GM18511 (cell line): ENCODE data around the gene CDH22.

ENCODE experiments used
- ATAC-seq: cut with Tn5 transposase; IDR thresholded peaks from one replicate; pipeline ENCODE4 v1.9.1; 2021; ENCODE audit warnings: mild to moderate bottlenecking, moderate library complexity; ENCODE audit not compliant: unreplicated experiment

CDH22 gene

GRCh38 chr20:46344488-46345162, 36.3 kb upstream of the CDH22 start:
- no peak for ATAC-seq

- no peak for ATAC-seq
Observed at GRCh38 chr20:46343975-46344357, 35.7 kb upstream of the CDH22 start.

GRCh38 chr20:46343348-46343974, 35.2 kb upstream of the CDH22 start:
- no peak for ATAC-seq

- no peak for ATAC-seq
Observed at GRCh38 chr20:46342451-46343347, 34.4 kb upstream of the CDH22 start.

- ATAC-seq: no peak
Observed at GRCh38 chr20:46342010-46342378, 33.7 kb upstream of the CDH22 start.

- no peak for ATAC-seq
Observed at GRCh38 chr20:46341074-46342009, 33.0 kb upstream of the CDH22 start.

GRCh38 chr20:46339037-46339436, 30.7 kb upstream of the CDH22 start:
- no peak for ATAC-seq

- no peak for ATAC-seq
Observed at GRCh38 chr20:46336735-46337134, 28.4 kb upstream of the CDH22 start.

- ATAC-seq: no peak
Observed at GRCh38 chr20:46334303-46334904, 26.1 kb upstream of the CDH22 start.

- no peak for ATAC-seq
Observed at GRCh38 chr20:46333161-46333991, 25.1 kb upstream of the CDH22 start.

- ATAC-seq: no peak
Observed at GRCh38 chr20:46332373-46333160, 24.3 kb upstream of the CDH22 start.

- no peak for ATAC-seq
Observed at GRCh38 chr20:46331611-46332361, 23.5 kb upstream of the CDH22 start.

- no peak for ATAC-seq
Observed at GRCh38 chr20:46330831-46331371, 22.6 kb upstream of the CDH22 start.

GRCh38 chr20:46330072-46330763, 21.9 kb upstream of the CDH22 start:
- ATAC-seq: no peak

- ATAC-seq: no peak
Observed at GRCh38 chr20:46328200-46328882, 20.0 kb upstream of the CDH22 start.

GRCh38 chr20:46327557-46327956, 19.3 kb upstream of the CDH22 start:
- no peak for ATAC-seq

GRCh38 chr20:46325789-46326188, 17.5 kb upstream of the CDH22 start:
- no peak for ATAC-seq
